H54 (cell line): ENCODE results near the gene JARID2.

ENCODE experiments used
- DNase-seq: peaks from one replicate; pipeline ENCODE4 v3.0.0; 2011; ENCODE audit warnings: low spot score, mixed read lengths; ENCODE audit not compliant: insufficient read length
- FAIRE-seq: peaks from 3 replicates; lab custom pipeline; 2011; peaks lifted over from hg19 to GRCh38; lab: Jason Lieb, UNC
- POLR2A ChIP-seq: IDR thresholded peaks from 2 replicates; pipeline ENCODE4 v1.6.1; 2011; ENCODE audit warnings: low read depth, mild to moderate bottlenecking, low read length

The JARID2 gene

DNA sequence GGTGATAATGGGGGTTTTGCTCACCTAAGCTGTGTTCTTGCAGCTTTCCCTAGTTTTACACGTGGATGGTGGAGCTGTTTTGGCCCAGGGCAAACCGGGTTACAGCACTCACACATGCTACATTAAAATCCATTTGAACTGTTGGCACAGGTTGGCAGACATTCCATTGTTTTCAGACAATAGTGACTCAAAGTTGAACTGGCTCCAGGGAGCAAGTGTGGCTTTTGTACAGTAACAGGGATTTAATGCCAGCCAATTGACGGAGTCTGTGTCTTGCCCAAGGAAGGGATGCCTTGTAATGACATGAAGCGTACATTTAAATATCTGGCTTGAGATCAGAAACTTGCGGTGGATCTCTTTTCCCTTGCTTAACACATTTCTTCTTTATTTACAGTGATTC lies 233.9 kb downstream of the JARID2 start:
- TF ChIP-seq POLR2A = no peak
- DNase-seq = no peak
- peak; percentile 52 for FAIRE-seq

DNA sequence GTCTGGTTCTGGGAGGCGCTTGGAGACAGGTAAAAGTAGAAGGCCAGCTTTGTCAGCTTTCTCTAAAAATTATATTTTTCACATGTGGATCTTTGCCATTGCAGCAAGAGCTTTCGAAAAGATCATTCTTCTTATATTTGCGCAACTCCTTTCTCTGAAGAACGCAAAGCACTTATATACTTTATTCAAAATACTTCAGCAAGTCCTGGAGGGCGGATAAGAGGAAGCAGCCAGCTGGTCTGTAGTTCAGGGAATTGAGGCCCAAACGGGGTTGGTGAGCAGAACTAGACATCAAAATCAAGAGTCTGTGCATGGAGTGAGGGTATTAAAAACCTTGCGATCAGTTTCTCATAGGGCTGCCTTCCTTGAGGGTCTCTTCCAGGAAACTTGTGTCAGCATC lies 234.7 kb downstream of the JARID2 start:
- no peak for DNase-seq
- FAIRE-seq = no peak
- no peak for TF ChIP-seq POLR2A

DNA sequence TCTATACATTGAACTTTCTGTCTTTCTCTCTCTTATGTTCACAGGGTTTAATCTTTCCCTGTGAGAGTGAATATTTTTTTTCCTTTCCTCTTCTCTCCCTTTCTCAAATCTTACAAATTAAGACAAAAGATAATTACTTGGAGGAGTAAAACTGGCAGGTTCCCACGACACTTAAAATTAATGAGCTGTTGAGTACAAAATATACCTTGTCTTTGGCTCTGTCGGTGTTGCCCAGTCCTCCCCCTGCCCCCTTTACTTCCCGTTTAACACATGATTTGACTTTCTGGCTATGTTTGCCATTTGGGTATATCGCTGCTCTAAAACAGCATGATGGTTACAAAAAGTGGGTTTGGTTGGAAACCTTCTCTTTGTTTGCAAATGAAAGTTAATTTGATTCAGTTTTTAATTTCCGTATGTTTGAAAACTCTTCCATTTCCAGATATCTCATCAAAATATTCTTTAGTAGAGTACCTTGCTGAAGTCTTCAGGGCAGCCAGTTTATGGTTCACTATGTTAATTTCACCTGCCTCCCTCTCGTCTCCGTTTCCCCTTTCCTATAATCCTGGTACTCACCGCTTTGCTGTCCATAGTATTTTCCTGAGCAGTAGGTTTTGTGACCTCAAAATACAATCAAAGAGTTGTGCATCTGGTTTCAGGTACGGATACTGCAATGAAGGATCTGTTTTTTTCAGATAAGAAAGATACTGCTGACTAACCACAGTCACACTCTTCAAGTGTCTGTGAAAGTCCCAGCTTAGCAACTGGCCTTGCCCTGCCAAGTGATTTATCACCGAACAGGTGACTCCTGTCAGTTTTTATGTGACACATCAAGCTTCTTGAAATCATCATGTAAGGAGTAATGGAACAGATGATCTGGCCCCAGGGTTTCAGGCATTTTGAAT lies 235.8 kb downstream of the JARID2 start:
- FAIRE-seq (no peak), DNase-seq (no peak)
- no peak for TF ChIP-seq POLR2A

DNA sequence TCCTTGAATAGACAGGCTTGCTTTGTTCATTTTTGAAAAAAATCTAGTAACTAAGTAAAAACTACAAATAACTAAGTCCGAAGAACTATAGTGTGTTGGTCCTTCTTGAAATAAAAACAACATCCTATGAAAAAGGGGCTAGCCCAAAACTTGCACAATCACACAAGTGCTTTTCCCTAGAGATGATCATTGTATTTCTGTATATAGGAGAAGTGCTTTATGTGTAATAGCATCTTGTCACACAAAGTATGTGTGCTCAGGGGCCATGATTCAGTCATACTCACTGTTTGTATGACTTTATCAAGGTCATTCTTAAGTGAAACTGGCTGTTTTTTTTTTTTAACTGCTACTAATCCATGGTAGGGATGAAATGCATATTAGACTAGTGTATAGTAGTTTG lies 237.2 kb downstream of the JARID2 start:
- no peak for TF ChIP-seq POLR2A
- DNase-seq (no peak), FAIRE-seq (no peak)

DNA sequence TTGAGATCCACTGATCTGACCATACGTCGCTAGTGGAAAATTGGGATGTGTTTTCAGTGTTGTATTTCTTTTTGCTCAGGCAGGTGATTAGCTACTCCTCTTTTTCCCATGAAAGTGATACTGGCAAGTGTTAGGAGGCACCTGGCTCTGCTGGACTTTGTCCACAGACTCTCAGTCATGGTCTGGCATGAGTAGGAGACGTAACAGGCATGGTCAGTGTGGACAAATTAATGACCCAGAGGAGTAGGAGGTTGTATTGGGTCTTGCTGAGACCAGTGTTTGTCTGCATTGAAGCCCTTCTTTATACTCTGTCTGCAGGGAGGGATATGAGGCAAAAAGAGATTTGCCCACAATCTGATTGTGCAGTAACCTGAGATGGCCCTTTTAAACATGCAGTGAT lies 238.3 kb downstream of the JARID2 start:
- no peak for FAIRE-seq
- DNase-seq = no peak
- TF ChIP-seq POLR2A = no peak

DNA sequence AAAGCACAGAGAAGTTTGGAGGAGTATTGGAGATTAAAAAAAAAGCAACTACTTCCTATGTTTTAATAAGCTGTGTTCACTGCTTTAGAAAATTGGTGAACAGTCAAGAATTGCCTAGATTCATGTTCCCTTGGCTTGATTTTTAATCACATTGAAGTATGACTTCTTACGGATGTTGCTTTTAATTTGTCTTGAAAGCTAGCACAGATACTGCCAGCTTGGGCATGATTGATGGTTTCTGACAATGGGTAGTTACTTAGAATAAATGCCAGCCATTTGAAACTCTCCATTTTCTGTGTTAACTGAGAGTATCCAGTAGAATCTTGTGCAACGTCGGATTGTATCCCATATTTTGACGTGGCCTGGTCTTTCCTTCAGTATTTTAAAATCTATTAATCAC lies 239.0 kb downstream of the JARID2 start:
- TF ChIP-seq POLR2A = no peak
- DNase-seq (no peak), FAIRE-seq (no peak)

DNA sequence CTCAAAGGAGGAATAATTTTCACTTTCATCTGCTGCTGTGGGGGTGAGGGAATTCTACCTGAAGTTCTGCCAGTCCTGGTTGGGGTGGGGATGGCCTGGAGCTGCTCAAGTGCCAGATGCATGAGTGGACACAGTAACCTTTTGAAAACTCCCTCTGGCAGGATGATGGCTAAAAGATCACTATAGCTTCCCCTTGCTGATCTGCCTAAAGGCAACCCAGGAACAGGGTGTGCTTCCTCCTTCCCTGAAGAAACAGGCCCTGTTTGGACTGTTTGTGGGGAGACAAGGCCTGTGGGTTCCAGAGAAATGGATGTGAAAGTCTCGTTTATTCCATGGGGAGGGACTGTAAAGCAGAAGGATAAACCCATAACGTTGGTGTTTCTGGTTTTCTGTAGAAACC lies 240.1 kb downstream of the JARID2 start:
- DNase-seq (no peak), FAIRE-seq (no peak)
- TF ChIP-seq POLR2A = no peak

DNA sequence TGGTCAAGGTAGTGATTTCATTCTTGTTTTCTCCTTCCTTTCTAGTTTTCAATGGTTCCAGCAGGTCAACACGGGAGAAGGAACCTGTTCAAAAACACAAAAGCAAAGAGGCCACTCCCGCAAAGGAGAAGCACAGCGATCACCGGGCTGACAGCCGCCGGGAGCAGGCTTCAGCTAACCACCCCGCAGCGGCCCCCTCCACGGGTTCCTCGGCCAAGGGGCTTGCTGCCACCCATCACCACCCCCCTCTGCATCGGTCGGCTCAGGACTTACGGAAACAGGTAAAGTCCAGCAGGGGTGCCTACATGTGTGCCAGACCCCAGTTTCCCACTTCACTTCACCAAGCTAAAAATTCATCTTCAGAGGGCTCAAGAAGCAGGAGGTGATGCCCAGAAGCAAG lies 241.4 kb downstream of the JARID2 start:
- TF ChIP-seq POLR2A = no peak
- no peak for FAIRE-seq
- DNase-seq = no peak

DNA sequence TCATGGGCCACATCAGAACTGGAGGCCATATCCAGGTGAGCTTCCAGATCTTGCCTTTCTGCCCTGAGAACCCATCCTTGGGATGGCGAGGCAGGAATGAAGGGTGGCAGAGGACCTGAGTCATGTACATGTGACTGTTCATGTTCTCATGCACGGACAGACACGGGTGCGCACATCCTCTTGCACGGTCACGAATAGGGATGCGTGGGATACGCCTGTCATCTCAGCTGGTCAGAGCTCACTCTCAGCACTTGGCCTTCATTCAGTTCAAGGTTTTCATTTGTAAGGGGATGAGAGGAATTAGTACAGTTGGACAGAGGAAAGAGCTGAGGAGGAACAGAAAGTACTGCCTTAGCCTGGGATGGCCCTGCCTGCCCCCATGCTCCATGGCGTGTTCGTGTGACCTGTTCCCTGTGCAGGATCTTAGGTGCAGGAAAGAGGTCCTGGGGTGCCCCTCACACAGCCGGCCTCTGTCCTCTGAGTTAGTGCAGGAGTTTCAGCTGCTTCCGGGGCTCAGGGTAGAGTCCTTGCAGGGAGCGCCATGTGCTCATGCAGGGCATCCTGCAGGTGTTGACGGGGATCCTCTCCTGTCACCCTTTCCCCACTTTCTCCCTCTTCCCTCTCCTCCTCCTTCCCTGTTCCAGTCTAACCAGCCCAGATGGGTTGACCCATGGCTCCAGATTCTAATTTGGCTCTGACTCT lies 243.5 kb downstream of the JARID2 start:
- DNase-seq (no peak), FAIRE-seq (no peak)
- no peak for TF ChIP-seq POLR2A

DNA sequence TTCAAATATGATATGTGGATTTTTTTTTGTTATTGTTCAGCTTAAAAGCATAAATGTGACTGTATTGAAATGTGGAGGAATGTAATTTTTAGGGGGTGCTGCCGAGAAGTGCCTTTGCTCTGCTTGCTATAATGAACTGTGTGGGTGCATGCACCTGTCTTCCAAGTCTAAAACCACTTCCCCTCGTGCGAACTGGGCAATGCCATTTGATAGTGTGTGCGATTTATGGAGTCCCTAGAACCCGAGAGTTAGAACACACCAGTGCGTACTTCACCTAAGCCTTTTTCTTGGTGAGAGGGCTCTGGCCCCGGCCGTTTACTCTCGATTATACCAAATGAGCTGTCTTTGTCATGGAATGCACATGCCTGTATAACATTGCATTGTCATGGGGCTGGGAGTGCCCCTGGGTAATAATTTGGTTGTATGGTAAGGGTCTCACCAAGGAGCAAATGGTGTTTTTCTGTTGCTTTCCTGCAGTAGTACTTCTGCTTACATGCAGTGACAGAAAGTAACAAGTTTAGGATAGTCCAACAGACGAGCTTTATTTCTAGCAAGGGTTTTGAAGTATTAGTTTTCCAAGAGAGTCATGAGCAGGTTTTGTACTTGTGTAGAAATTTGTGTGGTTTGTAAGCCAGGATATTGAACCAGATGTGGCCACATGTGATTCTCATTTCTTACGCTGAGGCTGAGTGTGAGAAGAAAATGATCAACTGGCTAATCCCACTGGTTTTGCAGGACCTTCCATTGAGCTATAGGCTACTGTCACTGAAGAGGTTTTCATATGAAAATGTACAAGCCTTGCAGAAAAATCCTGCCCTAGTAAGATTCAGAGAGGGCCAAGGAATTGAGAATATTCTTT lies 244.6 kb downstream of the JARID2 start:
- TF ChIP-seq POLR2A = no peak
- DNase-seq (no peak), FAIRE-seq (no peak)

DNA sequence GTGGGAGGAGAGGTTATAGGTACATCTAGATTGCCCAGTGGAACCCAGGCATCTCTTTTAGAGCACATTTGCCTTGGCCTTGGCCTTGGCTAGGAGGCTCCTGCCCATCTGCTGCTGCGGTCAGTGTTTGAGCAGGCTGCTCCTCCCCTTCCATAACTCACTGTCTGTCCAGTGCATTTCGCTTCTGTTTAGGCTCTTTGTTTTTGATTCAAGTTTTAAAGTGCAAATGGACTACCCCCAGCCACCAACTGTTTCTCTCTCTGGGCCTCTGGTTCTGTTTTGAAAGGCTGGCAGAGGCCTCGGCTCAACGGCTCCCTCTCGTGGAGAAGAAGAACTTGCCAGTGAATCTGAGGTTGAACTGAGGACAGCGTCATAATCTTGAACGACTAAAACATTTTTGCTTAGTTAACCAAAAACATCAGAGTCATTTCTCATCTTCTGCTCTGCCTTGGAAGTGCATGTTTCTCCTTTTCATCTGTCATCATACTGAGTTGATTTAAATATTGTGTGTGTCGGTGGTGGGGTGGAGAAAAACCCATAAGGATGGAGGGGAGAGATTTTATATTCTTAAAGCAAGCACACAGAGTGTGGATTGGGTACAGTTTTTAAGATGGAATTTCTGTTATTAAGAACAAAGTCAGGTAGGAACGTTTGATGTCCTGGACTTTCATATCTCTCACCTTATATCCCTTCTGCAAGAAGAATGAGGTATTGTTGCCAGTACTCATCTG lies 245.6 kb downstream of the JARID2 start:
- FAIRE-seq = no peak
- peak; percentile 61 for DNase-seq
- no peak for TF ChIP-seq POLR2A

DNA sequence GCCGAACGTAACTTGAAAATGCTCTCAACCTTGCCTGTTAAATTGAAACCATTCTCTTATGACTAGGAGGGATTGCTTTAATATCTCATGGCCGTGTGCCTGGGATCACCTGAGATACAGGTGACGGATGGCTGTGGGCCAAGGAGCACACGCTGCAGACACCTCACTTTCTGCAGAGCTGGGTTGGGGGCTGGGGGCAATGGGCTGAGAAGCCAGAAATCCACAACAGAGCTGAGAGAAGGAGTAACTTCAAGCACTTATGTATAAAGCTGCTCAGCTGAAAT lies 246.1 kb downstream of the JARID2 start:
- FAIRE-seq (no peak), DNase-seq (no peak)
- no peak for TF ChIP-seq POLR2A

DNA sequence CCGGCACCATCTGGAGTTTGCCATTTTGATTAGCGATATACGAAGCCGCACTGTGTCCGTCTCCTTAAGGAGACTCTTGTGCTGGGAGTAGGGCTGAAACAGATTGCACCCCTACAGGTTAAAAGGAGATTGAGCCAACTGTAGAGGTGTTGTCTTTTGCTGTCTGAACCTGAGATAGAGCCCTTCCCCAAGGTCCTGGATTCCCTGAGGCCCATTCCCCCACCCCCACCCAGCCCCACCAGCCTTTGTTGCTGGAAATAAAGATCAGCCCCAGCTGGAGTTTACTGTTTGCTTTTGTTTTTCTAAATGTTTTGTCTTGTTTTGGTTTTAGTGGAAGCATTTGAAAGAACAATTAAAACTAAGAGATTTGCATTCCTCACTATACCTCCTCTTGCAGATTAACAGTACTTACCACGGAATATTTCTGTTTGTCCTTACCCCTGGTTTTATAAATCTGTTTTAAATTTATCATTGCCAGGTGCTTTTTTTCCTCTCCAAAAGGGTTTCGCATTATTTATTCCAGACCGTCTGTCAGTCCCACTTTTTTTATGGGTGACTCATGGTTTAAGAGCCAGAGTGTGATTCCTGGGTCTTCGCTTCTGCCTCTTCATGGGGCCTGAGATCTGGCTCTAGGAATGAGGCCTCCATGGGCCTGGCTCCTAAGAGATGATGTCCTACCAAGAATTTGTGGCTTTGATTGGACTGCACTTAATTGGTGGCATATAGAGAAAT lies 247.7 kb downstream of the JARID2 start:
- FAIRE-seq (no peak), DNase-seq (no peak)
- no peak for TF ChIP-seq POLR2A
